ENCODE results near the gene KRTAP4-5. TPM values are rescaled to one million over a fixed set of nuclear protein-coding genes. Genes with fewer than 3 reads are reported as not detected.
"Not testable (repeated sequence)": the region's sequence is repeated elsewhere in the genome, so short reads cannot be mapped to it uniquely, and the experiment has no call there.

KRTAP4-5 gene
- polyA plus RNA-seq, 1 donor (not counting 4 experiments of a cell fraction or from before 2014, with no cell fraction given) = not detected

- no peaks in the 10 kb centered on the region for H4K20me1 ChIP-seq (ENCODE audit: control insufficient read depth, extremely low read depth, insufficient read depth, low read length)
- H3K4me1 ChIP-seq (ENCODE audit: control insufficient read depth, extremely low read depth, insufficient read depth, low read length) = no peaks in the 10 kb centered on the region
- H3K27ac ChIP-seq (ENCODE audit: control insufficient read depth, insufficient read depth, low read length) = no peak overlapping the region
- H3K27me3 ChIP-seq (ENCODE audit: control insufficient read depth, extremely low read depth, insufficient read depth, low read length) = no peaks in the 10 kb centered on the region
- no peak overlapping the region for H3K9ac ChIP-seq (ENCODE audit: control insufficient read depth, extremely low read depth, insufficient read depth, low read length)
- no peak for DNase-seq (ENCODE audit: low read depth, low spot score)
- no peaks in the 10 kb centered on the region for H3K9me1 ChIP-seq (ENCODE audit: control insufficient read depth, extremely low read depth, insufficient read depth, low read length)
- H2AFZ ChIP-seq (ENCODE audit: control insufficient read depth, low read length) = no peak overlapping the region
- H3K36me3 ChIP-seq (ENCODE audit: control insufficient read depth in 2 of 2, extremely low read depth in 1 of 2, insufficient read depth in 2 of 2, low read length in 2 of 2) = no peaks in the 10 kb centered on the region
- no peak overlapping the region for H3K4me2 ChIP-seq (ENCODE audit: control insufficient read depth, extremely low read depth, insufficient read depth, low read depth, low read length)
- no peaks in the 10 kb centered on the region for H3K79me2 ChIP-seq (ENCODE audit: control insufficient read depth, insufficient read depth, low read length)
- FAIRE-seq = no peak
- TF ChIP-seq EZH2 (IDR thresholded peaks at IDR 0.05; ENCODE audit: low read length) (no peak), CTCF (optimal IDR thresholded peaks at IDR 0.05 in 1 of 3, IDR thresholded peaks at IDR 0.05 in 1 of 3, conservative IDR thresholded peaks at IDR 0.05 in 1 of 3; ENCODE audit: extremely low read depth in 1 of 3, insufficient read depth in 2 of 3, low read length in 3 of 3) (no peak)
- H3K9me3 ChIP-seq (ENCODE audit: control insufficient read depth, low read depth, low read length) = no peaks in the 10 kb centered on the region
- no peak overlapping the region for H3K4me3 ChIP-seq (ENCODE audit: control insufficient read depth in 2 of 3, extremely low read depth in 1 of 3, insufficient read depth in 2 of 3, low read depth in 1 of 3, low read length in 3 of 3)
- dilution Hi-C loops (cut with MboI; ENCODE audit: extremely low pct_ligation_motif_present, low sequenced_read_pairs) = no loop called here
Measured at GRCh38 chr17:41151525-41151924, 1.9 kb upstream of the KRTAP4-5 start.

GRCh38 chr17:41150026-41150425, 401 bp upstream of the KRTAP4-5 start:
- Histone ChIP-seq H3K79me2 (ENCODE audit: control insufficient read depth, insufficient read depth, low read length) (no peaks in the 10 kb centered on the region), H3K27ac (ENCODE audit: control insufficient read depth, insufficient read depth, low read length) (no peak overlapping the region), H3K4me3 (ENCODE audit: control insufficient read depth in 2 of 3, extremely low read depth in 1 of 3, insufficient read depth in 2 of 3, low read depth in 1 of 3, low read length in 3 of 3) (no peak overlapping the region), H3K9ac (ENCODE audit: control insufficient read depth, extremely low read depth, insufficient read depth, low read length) (no peak overlapping the region), H3K27me3 (ENCODE audit: control insufficient read depth, extremely low read depth, insufficient read depth, low read length) (no peaks in the 10 kb centered on the region), H3K4me1 (ENCODE audit: control insufficient read depth, extremely low read depth, insufficient read depth, low read length) (no peaks in the 10 kb centered on the region), H3K36me3 (ENCODE audit: control insufficient read depth in 2 of 2, extremely low read depth in 1 of 2, insufficient read depth in 2 of 2, low read length in 2 of 2) (no peaks in the 10 kb centered on the region), H3K9me3 (ENCODE audit: control insufficient read depth, low read depth, low read length) (no peaks in the 10 kb centered on the region), H4K20me1 (ENCODE audit: control insufficient read depth, extremely low read depth, insufficient read depth, low read length) (no peaks in the 10 kb centered on the region), H2AFZ (ENCODE audit: control insufficient read depth, low read length) (no peak overlapping the region), H3K4me2 (ENCODE audit: control insufficient read depth, extremely low read depth, insufficient read depth, low read depth, low read length) (no peak overlapping the region), H3K9me1 (ENCODE audit: control insufficient read depth, extremely low read depth, insufficient read depth, low read length) (no peaks in the 10 kb centered on the region)
- FAIRE-seq = no peak
- DNase-seq (ENCODE audit: low read depth, low spot score) = no peak
- dilution Hi-C loops (cut with MboI; ENCODE audit: extremely low pct_ligation_motif_present, low sequenced_read_pairs) = no loop called here
- TF ChIP-seq EZH2 (IDR thresholded peaks at IDR 0.05; ENCODE audit: low read length) = no peak
- no peak for TF ChIP-seq CTCF (optimal IDR thresholded peaks at IDR 0.05 in 1 of 3, IDR thresholded peaks at IDR 0.05 in 1 of 3, conservative IDR thresholded peaks at IDR 0.05 in 1 of 3; ENCODE audit: extremely low read depth in 1 of 3, insufficient read depth in 2 of 3, low read length in 3 of 3)

- FAIRE-seq; H3K27ac ChIP-seq (ENCODE audit: control insufficient read depth, insufficient read depth, low read length); H3K9me1 ChIP-seq (ENCODE audit: control insufficient read depth, extremely low read depth, insufficient read depth, low read length); H3K4me2 ChIP-seq (ENCODE audit: control insufficient read depth, extremely low read depth, insufficient read depth, low read depth, low read length); H3K9me3 ChIP-seq (ENCODE audit: control insufficient read depth, low read depth, low read length); H2AFZ ChIP-seq (ENCODE audit: control insufficient read depth, low read length); H3K36me3 ChIP-seq (ENCODE audit: control insufficient read depth in 2 of 2, extremely low read depth in 1 of 2, insufficient read depth in 2 of 2, low read length in 2 of 2); H3K79me2 ChIP-seq (ENCODE audit: control insufficient read depth, insufficient read depth, low read length); dilution Hi-C loops (cut with MboI; ENCODE audit: extremely low pct_ligation_motif_present, low sequenced_read_pairs); H3K27me3 ChIP-seq (ENCODE audit: control insufficient read depth, extremely low read depth, insufficient read depth, low read length); H4K20me1 ChIP-seq (ENCODE audit: control insufficient read depth, extremely low read depth, insufficient read depth, low read length); H3K9ac ChIP-seq (ENCODE audit: control insufficient read depth, extremely low read depth, insufficient read depth, low read length); H3K4me3 ChIP-seq (ENCODE audit: control insufficient read depth in 2 of 3, extremely low read depth in 1 of 3, insufficient read depth in 2 of 3, low read depth in 1 of 3, low read length in 3 of 3); DNase-seq (ENCODE audit: low read depth, low spot score); H3K4me1 ChIP-seq (ENCODE audit: control insufficient read depth, extremely low read depth, insufficient read depth, low read length): not testable (repeated sequence)
Measured at GRCh38 chr17:41148971-41149651, 514 bp downstream of the KRTAP4-5 start.
